Tibial artery (tissue), 4 donors: ENCODE results near the gene HSPB9.

Experiments
- DNase-seq, 2 donors: peaks; one replicate each; pipeline ENCODE4 v3.0.0-alpha.2; 2019
- H3K27ac ChIP-seq, 2 donors: fragments of 200-600 bp; sonication (generic) in 1 of 2; 1 replicate in 1 of 2; 2 replicates in 1 of 2; pipeline ENCODE4 v1.5.1; 2018 to 2019; ENCODE audit warnings: mild to moderate bottlenecking in 1 of 2
- H3K27me3 ChIP-seq, 2 donors: fragments of 200-600 bp; sonication (generic) in 1 of 2; one replicate each; pipeline versions ENCODE4 v1.5.1 to v1.6.0; 2016 to 2019
- H3K36me3 ChIP-seq, 3 donors: fragments of 200-600 bp; sonication (generic) in 2 of 3; one replicate each; pipeline ENCODE4 v1.5.1; 2016 to 2019; ENCODE audit warnings: mild to moderate bottlenecking in 2 of 3
- H3K4me1 ChIP-seq, 4 donors: fragments of 200-600 bp; sonication (generic) in 2 of 4; 1 replicate in 3 of 4; 2 replicates in 1 of 4; pipeline ENCODE4 v1.5.1; 2016 to 2019
- H3K4me3 ChIP-seq, 2 donors: fragments of 200-600 bp; sonication (generic) in 1 of 2; 1 replicate in 1 of 2; 2 replicates in 1 of 2; pipeline ENCODE4 v1.5.1; 2018 to 2019; ENCODE audit warnings: mild to moderate bottlenecking in 2 of 2
- H3K9me3 ChIP-seq, 3 donors: fragments of 200-600 bp; sonication (generic) in 1 of 3; one replicate each; pipeline ENCODE4 v1.5.1; 2016 to 2019
- CTCF ChIP-seq, 2 experiments: fragments of 200-600 bp in 1 of 2; fragments of 450-650 bp in 1 of 2; IDR thresholded peaks; one replicate each; pipeline ENCODE4 v1.5.1; 2017 to 2019; ENCODE audit warnings: antibody characterized with exemption in 2 of 2, mild to moderate bottlenecking in 1 of 2, moderate library complexity in 1 of 2
- intact Hi-C: fragments of 100-400 bp; cut with DNase I; formaldehyde crosslinking; loops from one replicate; pipeline ENCODE4 v1.15.0; 2023; ENCODE audit warnings: low total_unique reads

HSPB9 gene

GRCh38 chr17:42079541-42079940 is 43.1 kb upstream of the HSPB9 start:
- no peak for DNase-seq
- Histone ChIP-seq H3K4me3 (no peak overlapping the region), H3K27ac (no peak overlapping the region), H3K9me3 (no peaks in the 10 kb centered on the region), H3K4me1 (no peaks in the 10 kb centered on the region), H3K27me3 (peaks cover 0 to 28% of the 10 kb centered on the region in 2 donors), H3K36me3 (no peaks in the 10 kb centered on the region)
- intact Hi-C loops, result no loop called here
- TF ChIP-seq CTCF (IDR thresholded peaks at IDR 0.05), result no peak

DNA sequence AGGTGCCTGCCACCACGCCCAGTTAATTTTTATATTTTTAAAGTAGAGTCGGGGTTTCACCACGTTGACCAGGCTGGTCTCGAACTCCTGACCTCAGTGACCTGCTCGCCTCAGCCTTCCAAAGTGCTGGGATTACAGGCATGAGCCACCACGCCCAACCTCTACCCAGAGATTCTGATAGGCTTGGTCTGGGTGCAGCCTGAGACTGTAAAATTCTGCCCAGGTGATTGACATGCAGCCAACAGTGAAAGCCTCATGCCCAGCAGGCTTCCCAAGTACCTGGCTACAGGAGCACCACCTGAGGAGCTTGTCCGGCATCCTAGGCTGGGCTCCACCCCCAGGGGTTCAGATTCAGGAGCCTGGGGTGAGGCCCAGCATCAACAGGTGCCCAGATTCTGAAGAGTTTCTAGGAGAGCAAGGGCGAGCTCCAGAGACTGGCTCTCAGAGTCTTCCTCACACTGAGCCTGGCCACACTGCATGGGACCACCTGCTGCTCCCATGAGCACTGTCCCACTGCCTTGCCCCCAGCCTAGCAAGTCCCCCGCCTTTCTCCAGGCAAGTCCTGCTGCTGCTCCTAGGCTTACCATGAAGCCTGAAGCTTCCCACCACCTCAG is 41.0 kb upstream of the HSPB9 start:
- Histone ChIP-seq H3K4me3 (no peak overlapping the region), H3K27ac (no peak overlapping the region), H3K9me3 (no peaks in the 10 kb centered on the region), H3K36me3 (no peaks in the 10 kb centered on the region), H3K27me3 (peaks cover 0 to 33% of the 10 kb centered on the region in 2 donors), H3K4me1 (no peaks in the 10 kb centered on the region)
- intact Hi-C loops, result no loop called here
- TF ChIP-seq CTCF (IDR thresholded peaks at IDR 0.05), result no peak
- DNase-seq, result no peak

- no peaks in the 10 kb centered on the region for H3K9me3 ChIP-seq
- H3K27ac ChIP-seq, result no peak overlapping the region
- no peak overlapping the region for H3K4me3 ChIP-seq
- no peaks in the 10 kb centered on the region for H3K36me3 ChIP-seq
- no peak for TF ChIP-seq CTCF (IDR thresholded peaks at IDR 0.05)
- no peaks in the 10 kb centered on the region for H3K4me1 ChIP-seq
- intact Hi-C loops, result no loop called here
- no peak for DNase-seq
- peaks cover 0 to 47% of the 10 kb centered on the region in 2 donors for H3K27me3 ChIP-seq
Measured at GRCh38 chr17:42087042-42087701, 35.4 kb upstream of the HSPB9 start.

DNA sequence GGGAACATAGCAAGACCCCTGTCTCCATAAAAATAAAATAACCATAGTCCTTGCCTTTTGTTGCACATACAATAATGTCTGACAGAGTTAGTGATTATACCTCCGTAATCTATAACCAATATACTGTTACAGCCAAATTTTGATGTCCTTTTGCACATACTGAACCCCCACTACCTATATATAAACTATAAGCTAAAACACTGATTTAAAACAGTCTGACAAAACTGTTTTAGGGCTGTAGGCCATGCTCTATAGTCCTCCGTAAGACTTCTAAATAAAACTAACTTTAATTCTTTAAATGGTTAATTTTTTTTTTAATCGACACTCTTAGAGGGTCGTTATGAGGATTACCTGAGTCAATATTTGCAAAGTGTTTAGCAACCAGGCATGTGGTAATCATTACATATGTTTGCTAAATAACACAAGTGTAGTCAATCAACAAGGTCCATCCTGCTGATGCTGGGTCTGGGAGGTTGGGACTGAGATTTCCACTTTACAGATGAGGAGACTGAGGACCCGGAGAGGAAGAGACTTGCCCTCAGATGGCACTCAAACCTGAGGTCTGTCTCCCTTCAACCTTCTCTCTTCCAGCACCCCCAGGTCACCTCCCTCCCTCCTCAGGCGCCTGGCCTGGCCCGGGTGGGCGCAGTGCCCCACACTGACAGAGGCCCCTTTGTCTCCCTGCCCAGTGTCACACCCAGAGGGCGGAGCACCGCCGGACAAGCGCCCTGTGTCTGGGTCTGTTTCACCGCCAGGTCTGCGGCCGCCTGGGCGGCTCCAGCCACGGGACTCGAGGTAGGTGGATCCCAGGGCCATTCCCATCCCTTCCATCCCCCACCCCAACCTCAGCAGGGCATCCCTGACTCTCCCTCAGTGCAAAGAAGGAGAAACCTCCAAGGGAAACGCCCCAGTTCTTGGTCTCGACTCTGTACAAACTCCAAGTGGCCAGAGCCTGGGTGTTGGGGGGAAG is 34.6 kb upstream of the HSPB9 start:
- Histone ChIP-seq H3K9me3 (no peaks in the 10 kb centered on the region), H3K36me3 (no peaks in the 10 kb centered on the region), H3K4me3 (no peak overlapping the region), H3K4me1 (no peaks in the 10 kb centered on the region), H3K27ac (no peak overlapping the region), H3K27me3 (peaks cover 0 to 45% of the 10 kb centered on the region in 2 donors)
- intact Hi-C loops, result no loop called here
- no peak for DNase-seq
- no peak for TF ChIP-seq CTCF (IDR thresholded peaks at IDR 0.05)

DNA sequence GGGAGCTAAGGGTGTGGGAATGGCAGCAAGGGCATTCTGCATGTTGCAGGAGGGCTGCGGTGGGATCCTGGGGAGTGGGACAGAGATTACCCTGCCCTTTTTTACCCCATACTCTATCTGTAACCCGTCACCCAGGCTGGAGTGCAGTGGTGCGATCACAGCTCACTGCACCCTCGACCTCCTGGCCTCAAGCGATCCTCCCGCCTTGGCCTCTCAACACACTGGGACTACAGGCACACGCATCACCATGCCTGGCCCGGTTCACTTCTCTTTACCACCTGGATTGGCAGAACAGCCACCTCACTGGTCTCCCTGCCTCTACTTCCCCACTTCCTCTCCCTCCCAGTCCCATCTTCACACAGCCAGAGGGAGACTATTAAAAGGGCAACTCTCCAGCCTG is 33.9 kb upstream of the HSPB9 start:
- Histone ChIP-seq H3K27ac (no peak overlapping the region), H3K27me3 (peaks cover 0 to 45% of the 10 kb centered on the region in 2 donors), H3K4me1 (no peaks in the 10 kb centered on the region), H3K36me3 (no peaks in the 10 kb centered on the region), H3K9me3 (no peaks in the 10 kb centered on the region), H3K4me3 (no peak overlapping the region)
- intact Hi-C loops, result no loop called here
- DNase-seq, result no peak
- no peak for TF ChIP-seq CTCF (IDR thresholded peaks at IDR 0.05)
